ENCODE results near the gene HRC.

DNA sequence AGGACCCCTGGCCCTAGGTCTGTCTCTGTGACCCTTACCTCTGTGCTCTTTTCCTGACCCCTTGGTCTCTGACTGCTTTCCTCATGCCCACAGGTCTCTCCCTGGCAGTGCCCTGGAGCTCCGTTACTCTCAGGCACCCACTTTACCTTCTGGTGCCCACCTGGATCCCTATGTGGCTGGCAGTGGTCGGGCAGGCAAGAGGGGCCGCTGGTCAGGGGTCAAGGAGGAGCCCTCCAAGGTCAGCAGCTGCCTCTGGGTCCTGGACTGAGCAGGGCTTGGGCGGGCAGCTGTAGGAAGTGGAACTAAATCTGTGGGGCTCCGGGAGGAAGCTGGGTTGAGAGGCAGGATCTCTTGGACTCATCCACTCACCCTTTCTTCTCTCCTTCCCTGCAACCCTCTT lies 19.5 kb downstream of the HRC start:
- TF ChIP-seq CTCF (IDR thresholded peaks at IDR 0.05) (no peak), POLR2A (IDR thresholded peaks at IDR 0.05) (no peak)

Data from right lobe of liver (tissue), 4 donors.